ENCODE results near the gene ADPRH.

ADPRH gene

GRCh38 chr3:119611664-119612063 is 32.4 kb downstream of the ADPRH start:
- TF ChIP-seq CTCF (IDR thresholded peaks at IDR 0.05; ENCODE audit: low read depth, low read length) (no peak), EZH2phosphoT487 (IDR thresholded peaks at IDR 0.05; ENCODE audit: low read depth) (no peak)
- Histone ChIP-seq H3K27me3 (ENCODE audit: low read depth, low read length) (no peaks in the 10 kb centered on the region), H3K79me2 (ENCODE audit: low read length) (no peaks in the 10 kb centered on the region), H3K4me2 (ENCODE audit: low read length) (no peak overlapping the region), H3K27ac (ENCODE audit: low read length) (no peak overlapping the region), H3K4me3 (ENCODE audit: low read length) (no peak overlapping the region), H4K20me1 (ENCODE audit: insufficient read depth, low read length) (no peaks in the 10 kb centered on the region), H3K4me1 (ENCODE audit: low read length) (peaks cover 13% of the 10 kb centered on the region), H3K36me3 (replicated peaks; ENCODE audit: low read depth, low read length) (no peaks in the 10 kb centered on the region), H3K9me3 (ENCODE audit: insufficient read depth, low read length) (no peaks in the 10 kb centered on the region), H2AFZ (ENCODE audit: low read depth, low read length) (no peak overlapping the region), H3K9ac (ENCODE audit: low read length) (no peak overlapping the region)

GRCh38 chr3:119613201-119613600 is 33.9 kb downstream of the ADPRH start:
- no peak overlapping the region for H2AFZ ChIP-seq (ENCODE audit: low read depth, low read length)
- H3K36me3 ChIP-seq (replicated peaks; ENCODE audit: low read depth, low read length) = no peaks in the 10 kb centered on the region
- no peaks in the 10 kb centered on the region for H4K20me1 ChIP-seq (ENCODE audit: insufficient read depth, low read length)
- H3K9me3 ChIP-seq (ENCODE audit: insufficient read depth, low read length) = no peaks in the 10 kb centered on the region
- H3K27me3 ChIP-seq (ENCODE audit: low read depth, low read length) = no peaks in the 10 kb centered on the region
- no peaks in the 10 kb centered on the region for H3K79me2 ChIP-seq (ENCODE audit: low read length)
- no peak overlapping the region for H3K9ac ChIP-seq (ENCODE audit: low read length)
- TF ChIP-seq CTCF (IDR thresholded peaks at IDR 0.05; ENCODE audit: low read depth, low read length) (no peak), EZH2phosphoT487 (IDR thresholded peaks at IDR 0.05; ENCODE audit: low read depth) (no peak)
- H3K4me2 ChIP-seq (ENCODE audit: low read length) = no peak overlapping the region
- H3K4me1 ChIP-seq (ENCODE audit: low read length) = peaks cover 13% of the 10 kb centered on the region
- no peak overlapping the region for H3K4me3 ChIP-seq (ENCODE audit: low read length)
- no peak overlapping the region for H3K27ac ChIP-seq (ENCODE audit: low read length)

GRCh38 chr3:119613872-119614271 is 34.6 kb downstream of the ADPRH start:
- Histone ChIP-seq H3K27ac (ENCODE audit: low read length) (no peak overlapping the region), H3K4me2 (ENCODE audit: low read length) (no peak overlapping the region), H4K20me1 (ENCODE audit: insufficient read depth, low read length) (no peaks in the 10 kb centered on the region), H2AFZ (ENCODE audit: low read depth, low read length) (no peak overlapping the region), H3K4me3 (ENCODE audit: low read length) (no peak overlapping the region), H3K27me3 (ENCODE audit: low read depth, low read length) (no peaks in the 10 kb centered on the region), H3K36me3 (replicated peaks; ENCODE audit: low read depth, low read length) (no peaks in the 10 kb centered on the region), H3K4me1 (ENCODE audit: low read length) (peaks cover 17% of the 10 kb centered on the region), H3K9ac (ENCODE audit: low read length) (no peak overlapping the region), H3K79me2 (ENCODE audit: low read length) (no peaks in the 10 kb centered on the region), H3K9me3 (ENCODE audit: insufficient read depth, low read length) (no peaks in the 10 kb centered on the region)
- TF ChIP-seq EZH2phosphoT487 (IDR thresholded peaks at IDR 0.05; ENCODE audit: low read depth) = no peak
- no peak for TF ChIP-seq CTCF (IDR thresholded peaks at IDR 0.05; ENCODE audit: low read depth, low read length)

GRCh38 chr3:119616056-119616455 is 36.8 kb downstream of the ADPRH start:
- H3K4me1 ChIP-seq (ENCODE audit: low read length) = peaks cover 25% of the 10 kb centered on the region

More at GRCh38 chr3:119616056-119616455, 36.8 kb downstream of the ADPRH start:
- Histone ChIP-seq H3K9ac (ENCODE audit: low read length) (no peak overlapping the region), H3K36me3 (replicated peaks; ENCODE audit: low read depth, low read length) (no peaks in the 10 kb centered on the region), H2AFZ (ENCODE audit: low read depth, low read length) (no peak overlapping the region), H3K27me3 (ENCODE audit: low read depth, low read length) (no peaks in the 10 kb centered on the region), H3K79me2 (ENCODE audit: low read length) (no peaks in the 10 kb centered on the region), H4K20me1 (ENCODE audit: insufficient read depth, low read length) (no peaks in the 10 kb centered on the region), H3K4me2 (ENCODE audit: low read length) (no peak overlapping the region), H3K27ac (ENCODE audit: low read length) (no peak overlapping the region), H3K4me3 (ENCODE audit: low read length) (no peak overlapping the region), H3K9me3 (ENCODE audit: insufficient read depth, low read length) (no peaks in the 10 kb centered on the region)
- TF ChIP-seq CTCF (IDR thresholded peaks at IDR 0.05; ENCODE audit: low read depth, low read length) (no peak), EZH2phosphoT487 (IDR thresholded peaks at IDR 0.05; ENCODE audit: low read depth) (no peak)

All from OCI-LY3 (cell line).